Measurements from ENCODE around the gene VAT1L. TPM values are rescaled to one million over a fixed set of nuclear protein-coding genes. Genes with fewer than 3 reads are reported as not detected.

Gene VAT1L
- total RNA-seq, 4 donors from 2014 or later, result 1.7 to 6.3 (median 2.9) TPM

GRCh38 chr16:77859493-77860232, 71.3 kb downstream of the VAT1L start:
- no peaks in the 10 kb centered on the region for H3K9me3 ChIP-seq
- no peaks in the 10 kb centered on the region for H3K36me3 ChIP-seq
- 87% methylated on average over 11 of the region's 11 CpGs for WGBS
- peaks cover 0 to 14% (median 0%) of the 10 kb centered on the region in 4 donors for H3K27me3 ChIP-seq
- no peak for DNase-seq (ENCODE audit: extremely low spot score)
- TF ChIP-seq POLR2A (IDR thresholded peaks at IDR 0.05; ENCODE audit: low read depth) (no peak), POLR2AphosphoS5 (IDR thresholded peaks at IDR 0.05) (no peak), CTCF (IDR thresholded peaks at IDR 0.05) (no peak), EP300 (IDR thresholded peaks at IDR 0.05) (no peak)
- no peak overlapping the region for H3K27ac ChIP-seq (replicated peaks in 1 of 4)
- peaks cover 0 to 3% (median 0%) of the 10 kb centered on the region in 4 donors for H3K4me1 ChIP-seq
- no peak overlapping the region for H3K4me3 ChIP-seq
- intact Hi-C loops (cut with DNase I), result no loop called here

GRCh38 chr16:77860953-77861352, 72.6 kb downstream of the VAT1L start:
- DNase-seq (ENCODE audit: extremely low spot score), result no peak
- H3K9me3 ChIP-seq, result no peaks in the 10 kb centered on the region
- WGBS, result 89% methylated on average over 3 of the region's 3 CpGs
- no peak overlapping the region for H3K4me3 ChIP-seq
- H3K36me3 ChIP-seq, result no peaks in the 10 kb centered on the region
- intact Hi-C loops (cut with DNase I), result no loop called here
- no peak overlapping the region for H3K27ac ChIP-seq (replicated peaks in 1 of 4)
- H3K27me3 ChIP-seq, result peaks cover 0 to 11% (median 0%) of the 10 kb centered on the region in 4 donors
- peaks cover 0 to 3% (median 0%) of the 10 kb centered on the region in 4 donors for H3K4me1 ChIP-seq
- no peak for TF ChIP-seq CTCF (IDR thresholded peaks at IDR 0.05)
- TF ChIP-seq POLR2AphosphoS5 (IDR thresholded peaks at IDR 0.05), result no peak
- TF ChIP-seq EP300 (IDR thresholded peaks at IDR 0.05), result no peak
- TF ChIP-seq POLR2A (IDR thresholded peaks at IDR 0.05; ENCODE audit: low read depth), result no peak

- Histone ChIP-seq H3K4me3 (no peak overlapping the region), H3K36me3 (no peaks in the 10 kb centered on the region), H3K9me3 (no peaks in the 10 kb centered on the region), H3K4me1 (peaks cover 0 to 3% (median 0%) of the 10 kb centered on the region in 4 donors), H3K27me3 (peaks cover 0 to 5% (median 0%) of the 10 kb centered on the region in 4 donors), H3K27ac (replicated peaks in 1 of 4) (no peak overlapping the region)
- no peak for TF ChIP-seq POLR2AphosphoS5 (IDR thresholded peaks at IDR 0.05)
- no peak for TF ChIP-seq POLR2A (IDR thresholded peaks at IDR 0.05; ENCODE audit: low read depth)
- no peak for TF ChIP-seq CTCF (IDR thresholded peaks at IDR 0.05)
- TF ChIP-seq EP300 (IDR thresholded peaks at IDR 0.05), result no peak
- no peak for DNase-seq (ENCODE audit: extremely low spot score)
- 59% methylated on average over 4 of the region's 5 CpGs for WGBS
- intact Hi-C loops (cut with DNase I), result no loop called here
Measured at GRCh38 chr16:77863250-77863649, 74.9 kb downstream of the VAT1L start.

GRCh38 chr16:77866752-77867151, 78.4 kb downstream of the VAT1L start:
- TF ChIP-seq POLR2A (IDR thresholded peaks at IDR 0.05; ENCODE audit: low read depth), result no peak
- TF ChIP-seq POLR2AphosphoS5 (IDR thresholded peaks at IDR 0.05), result no peak
- no peak for TF ChIP-seq EP300 (IDR thresholded peaks at IDR 0.05)
- TF ChIP-seq CTCF (IDR thresholded peaks at IDR 0.05), result no peak
- Histone ChIP-seq H3K27ac (replicated peaks in 1 of 4) (no peak overlapping the region), H3K36me3 (no peaks in the 10 kb centered on the region), H3K4me1 (peaks cover 0 to 8% (median 0%) of the 10 kb centered on the region in 4 donors), H3K9me3 (no peaks in the 10 kb centered on the region), H3K4me3 (no peak overlapping the region), H3K27me3 (peaks cover 0 to 5% (median 0%) of the 10 kb centered on the region in 4 donors)
- intact Hi-C loops (cut with DNase I), result no loop called here
- whole genome bisulfite sequencing, result 80% methylated on average over 8 of the region's 8 CpGs
- DNase-seq (ENCODE audit: extremely low spot score), result no peak
